Psoas muscle (tissue), 8 donors: ENCODE measurements around the gene BTBD8. TPM values are rescaled to one million over a fixed set of nuclear protein-coding genes. Genes with fewer than 3 reads are reported as not detected.

Source experiments
- ATAC-seq, 4 donors: fragments of 200-7000 bp; cut with Tn5 transposase; one replicate each; pipeline ENCODE4 v1.9.1; 2020; ENCODE audit warnings: moderate library complexity in 3 of 4, mild to moderate bottlenecking in 2 of 4
- DNase-seq, 2 donors: peaks; one replicate each; pipeline ENCODE4 v3.0.0-alpha.2; 2020
- H3K27ac ChIP-seq: fragments of 200-600 bp; one replicate; pipeline ENCODE4 v1.8.0; 2022
- H3K27me3 ChIP-seq, 3 donors: fragments of 200-600 bp in 1 of 3; one replicate each; pipeline versions ENCODE4 v1.6.1 to v1.8.0; 2013 to 2022; ENCODE audit warnings: low read length in 2 of 3, mild to moderate bottlenecking in 2 of 3, moderate library complexity in 1 of 3; ENCODE audit not compliant: insufficient read depth in 3 of 3
- H3K36me3 ChIP-seq, 2 donors: fragments of 200-600 bp in 1 of 2; one replicate each; pipeline versions ENCODE4 v1.6.1 to v1.8.0; 2013 to 2022; ENCODE audit warnings: low read depth in 1 of 2, mild to moderate bottlenecking in 1 of 2, moderate library complexity in 1 of 2; ENCODE audit not compliant: insufficient read depth in 1 of 2
- H3K4me1 ChIP-seq: fragments of 200-600 bp; one replicate; pipeline ENCODE4 v1.8.0; 2022
- H3K4me3 ChIP-seq: fragments of 200-600 bp; one replicate; pipeline ENCODE4 v1.8.0; 2022; ENCODE audit warnings: mild to moderate bottlenecking
- H3K9me3 ChIP-seq: fragments of 200-600 bp; one replicate; pipeline ENCODE4 v1.8.0; 2022
- CTCF ChIP-seq: fragments of 200-600 bp; IDR thresholded peaks from one replicate; pipeline ENCODE4 v1.8.0; 2022; ENCODE audit warnings: antibody characterized with exemption
- WGBS, 3 donors: extraction: QIAGEN DNeasy Blood & Tissue Kit; methylation state at CpG; one replicate each; pipeline versions ENCODE4 v1.1.6 to v1.1.7; 2013; 5-methylcytosine and 5-hydroxymethylcytosine counted together
- intact Hi-C, 2 donors: fragments of 100-400 bp; cut with DNase I; formaldehyde crosslinking; loops; one replicate each; pipeline versions ENCODE4 v1.11.0 to v1.14.2; 2022
- polyA plus RNA-seq, 3 donors: library from polyadenylated mRNA; stranded (reverse); fragments of 200-250 nt; gene quantifications; one replicate each; pipeline ENCODE4 v1.2.3, GENCODE V29; 2013
- total RNA-seq, 4 donors: library from RNA; stranded (reverse); fragmentation: NEBNext Ultra II Directional in 2 of 4; extraction: Animal tissue kit (Norgen Biotek cat#: 25700) in 2 of 4; gene quantifications; one replicate each; pipeline versions ENCODE4 v1.2.1 to v1.2.4, GENCODE V29; 2021 to 2023
- donor health status: healthy with polysubstance abuse.
- donor health status: DM: no; HTN: no; CAD: no; lungs with moderate emphysema.
- donor health status: Bipolar disorder and iron deficiency.
- donor health status: healthy.
- donor health status: DM: yes; HTN: yes; CAD: no.
- donor health status: DM: no; HTN: no; CAD: no.
- donor health status: DM: no; HTN: no; CAD: no.
- donor health status: DM: yes; HTN: yes; CAD: no.

The BTBD8 gene
- total and polyA plus RNA-seq, 7 donors, result 0.31 to 4.3 (median 0.61) TPM

- ATAC-seq, result no peak
- Histone ChIP-seq H3K36me3 (peaks cover 3 to 6% of the 10 kb centered on the region in 2 donors), H3K4me1 (no peaks in the 10 kb centered on the region), H3K27ac (no peak overlapping the region), H3K9me3 (no peaks in the 10 kb centered on the region), H3K4me3 (no peak overlapping the region), H3K27me3 (no peaks in the 10 kb centered on the region)
- WGBS, 3 donors, result 90 to 98% (median 93%) methylated on average over 1 of the region's 1 CpG
- intact Hi-C loops, result no loop called here
- DNase-seq, result no peak
- TF ChIP-seq CTCF, result no peak
Measured at GRCh38 chr1:92186081-92186480, 105.9 kb downstream of the BTBD8 start.

GRCh38 chr1:92188436-92189255 is 108.5 kb downstream of the BTBD8 start:
- no peaks in the 10 kb centered on the region for H3K9me3 ChIP-seq
- no peaks in the 10 kb centered on the region for H3K36me3 ChIP-seq
- intact Hi-C loops, result no loop called here
- no peak overlapping the region for H3K27ac ChIP-seq
- no peaks in the 10 kb centered on the region for H3K27me3 ChIP-seq
- H3K4me1 ChIP-seq, result no peaks in the 10 kb centered on the region
- DNase-seq (no peak), ATAC-seq (no peak)
- WGBS, 3 donors, result 74 to 83% (median 79%) methylated on average over 7 of the region's 7 CpGs
- H3K4me3 ChIP-seq, result no peak overlapping the region
- no peak for TF ChIP-seq CTCF

GRCh38 chr1:92191726-92192125 is 111.6 kb downstream of the BTBD8 start:
- DNase-seq (no peak), ATAC-seq (no peak)
- WGBS, 3 donors, result 70 to 85% (median 71%) methylated on average over 2 of the region's 2 CpGs
- H3K9me3 ChIP-seq, result no peaks in the 10 kb centered on the region
- H3K4me1 ChIP-seq, result no peaks in the 10 kb centered on the region
- no peak overlapping the region for H3K4me3 ChIP-seq
- TF ChIP-seq CTCF, result no peak
- H3K36me3 ChIP-seq, result no peaks in the 10 kb centered on the region
- no peak overlapping the region for H3K27ac ChIP-seq
- intact Hi-C loops, result no loop called here
- no peaks in the 10 kb centered on the region for H3K27me3 ChIP-seq

GRCh38 chr1:92192246-92192645 is 112.1 kb downstream of the BTBD8 start:
- H3K36me3 ChIP-seq, result no peaks in the 10 kb centered on the region
- H3K4me3 ChIP-seq, result no peak overlapping the region
- no peak for ATAC-seq
- H3K4me1 ChIP-seq, result no peaks in the 10 kb centered on the region
- no peaks in the 10 kb centered on the region for H3K27me3 ChIP-seq
- intact Hi-C loops, result no loop called here
- H3K9me3 ChIP-seq, result no peaks in the 10 kb centered on the region
- 86 to 90% (median 89%) methylated on average over 9 of the region's 9 CpGs for WGBS, 3 donors
- no peak for DNase-seq
- no peak overlapping the region for H3K27ac ChIP-seq
- TF ChIP-seq CTCF, result no peak

GRCh38 chr1:92194511-92194910 is 114.4 kb downstream of the BTBD8 start:
- no peak for TF ChIP-seq CTCF
- 70 to 84% (median 83%) methylated on average over 1 of the region's 1 CpG for WGBS, 3 donors
- no peak for DNase-seq
- no peaks in the 10 kb centered on the region for H3K36me3 ChIP-seq
- no peak overlapping the region for H3K27ac ChIP-seq
- H3K4me3 ChIP-seq, result no peak overlapping the region
- ATAC-seq, result no peak
- intact Hi-C loops, result no loop called here
- H3K27me3 ChIP-seq, result no peaks in the 10 kb centered on the region
- H3K9me3 ChIP-seq, result no peaks in the 10 kb centered on the region
- no peaks in the 10 kb centered on the region for H3K4me1 ChIP-seq
